ENCODE results near the gene THRB. TPM values are rescaled to one million over a fixed set of nuclear protein-coding genes. Genes with fewer than 3 reads are reported as not detected.

THRB gene
- total RNA-seq, 1 experiment from 2014 or later: 5.8 TPM

- TF ChIP-seq NFE2L1 (CRISPR knock-in tag; IDR thresholded peaks at IDR 0.05) (no peak), NR2C2 (CRISPR knock-in tag; IDR thresholded peaks at IDR 0.05) (no peak)
Measured at GRCh38 chr3:24357635-24358034, 137.0 kb downstream of the THRB start (continued).

- Mint-ChIP-seq H3K27ac (no peak overlapping the region), H3K9me3 (peaks cover 11% of the 10 kb centered on the region), H3K36me3 (no peaks in the 10 kb centered on the region), H3K4me3 (no peak overlapping the region), H3K27me3 (ENCODE audit: low read depth) (no peaks in the 10 kb centered on the region), H3K4me1 (peaks cover 17% of the 10 kb centered on the region)
- ATAC-seq: no peak
- DNase-seq (ENCODE audit: low spot score): no peak
- ChIA-PET CTCF (no interaction called here), POLR2A (no interaction called here)
- TF ChIP-seq PRDM15 (CRISPR knock-in tag; IDR thresholded peaks at IDR 0.05) (no peak), KAT7 (CRISPR knock-in tag; IDR thresholded peaks at IDR 0.05; ENCODE audit: borderline replicate concordance) (no peak), ZBTB43 (CRISPR knock-in tag; IDR thresholded peaks at IDR 0.05) (no peak), USF1 (CRISPR knock-in tag; IDR thresholded peaks at IDR 0.05) (no peak), USF2 (CRISPR knock-in tag; IDR thresholded peaks at IDR 0.05) (no peak), ZNF396 (CRISPR knock-in tag; IDR thresholded peaks at IDR 0.05; ENCODE audit: borderline replicate concordance) (no peak), MXD4 (CRISPR knock-in tag; IDR thresholded peaks at IDR 0.05; ENCODE audit: borderline replicate concordance) (no peak), ATF6 (CRISPR knock-in tag; IDR thresholded peaks at IDR 0.05) (no peak)
- TF ChIP-seq, protein P1, sequence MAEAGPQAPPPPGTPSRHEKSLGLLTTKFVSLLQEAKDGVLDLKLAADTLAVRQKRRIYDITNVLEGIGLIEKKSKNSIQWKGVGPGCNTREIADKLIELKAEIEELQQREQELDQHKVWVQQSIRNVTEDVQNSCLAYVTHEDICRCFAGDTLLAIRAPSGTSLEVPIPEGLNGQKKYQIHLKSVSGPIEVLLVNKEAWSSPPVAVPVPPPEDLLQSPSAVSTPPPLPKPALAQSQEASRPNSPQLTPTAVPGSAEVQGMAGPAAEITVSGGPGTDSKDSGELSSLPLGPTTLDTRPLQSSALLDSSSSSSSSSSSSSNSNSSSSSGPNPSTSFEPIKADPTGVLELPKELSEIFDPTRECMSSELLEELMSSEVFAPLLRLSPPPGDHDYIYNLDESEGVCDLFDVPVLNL (CRISPR knock-in tag; IDR thresholded peaks at IDR 0.05; ENCODE audit: borderline replicate concordance, low read depth): no peak
- TF ChIP-seq, protein P2, sequence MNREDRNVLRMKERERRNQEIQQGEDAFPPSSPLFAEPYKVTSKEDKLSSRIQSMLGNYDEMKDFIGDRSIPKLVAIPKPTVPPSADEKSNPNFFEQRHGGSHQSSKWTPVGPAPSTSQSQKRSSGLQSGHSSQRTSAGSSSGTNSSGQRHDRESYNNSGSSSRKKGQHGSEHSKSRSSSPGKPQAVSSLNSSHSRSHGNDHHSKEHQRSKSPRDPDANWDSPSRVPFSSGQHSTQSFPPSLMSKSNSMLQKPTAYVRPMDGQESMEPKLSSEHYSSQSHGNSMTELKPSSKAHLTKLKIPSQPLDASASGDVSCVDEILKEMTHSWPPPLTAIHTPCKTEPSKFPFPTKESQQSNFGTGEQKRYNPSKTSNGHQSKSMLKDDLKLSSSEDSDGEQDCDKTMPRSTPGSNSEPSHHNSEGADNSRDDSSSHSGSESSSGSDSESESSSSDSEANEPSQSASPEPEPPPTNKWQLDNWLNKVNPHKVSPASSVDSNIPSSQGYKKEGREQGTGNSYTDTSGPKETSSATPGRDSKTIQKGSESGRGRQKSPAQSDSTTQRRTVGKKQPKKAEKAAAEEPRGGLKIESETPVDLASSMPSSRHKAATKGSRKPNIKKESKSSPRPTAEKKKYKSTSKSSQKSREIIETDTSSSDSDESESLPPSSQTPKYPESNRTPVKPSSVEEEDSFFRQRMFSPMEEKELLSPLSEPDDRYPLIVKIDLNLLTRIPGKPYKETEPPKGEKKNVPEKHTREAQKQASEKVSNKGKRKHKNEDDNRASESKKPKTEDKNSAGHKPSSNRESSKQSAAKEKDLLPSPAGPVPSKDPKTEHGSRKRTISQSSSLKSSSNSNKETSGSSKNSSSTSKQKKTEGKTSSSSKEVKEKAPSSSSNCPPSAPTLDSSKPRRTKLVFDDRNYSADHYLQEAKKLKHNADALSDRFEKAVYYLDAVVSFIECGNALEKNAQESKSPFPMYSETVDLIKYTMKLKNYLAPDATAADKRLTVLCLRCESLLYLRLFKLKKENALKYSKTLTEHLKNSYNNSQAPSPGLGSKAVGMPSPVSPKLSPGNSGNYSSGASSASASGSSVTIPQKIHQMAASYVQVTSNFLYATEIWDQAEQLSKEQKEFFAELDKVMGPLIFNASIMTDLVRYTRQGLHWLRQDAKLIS (CRISPR knock-in tag; IDR thresholded peaks at IDR 0.05; ENCODE audit: borderline replicate concordance): no peak
- TF ChIP-seq, protein P3, sequence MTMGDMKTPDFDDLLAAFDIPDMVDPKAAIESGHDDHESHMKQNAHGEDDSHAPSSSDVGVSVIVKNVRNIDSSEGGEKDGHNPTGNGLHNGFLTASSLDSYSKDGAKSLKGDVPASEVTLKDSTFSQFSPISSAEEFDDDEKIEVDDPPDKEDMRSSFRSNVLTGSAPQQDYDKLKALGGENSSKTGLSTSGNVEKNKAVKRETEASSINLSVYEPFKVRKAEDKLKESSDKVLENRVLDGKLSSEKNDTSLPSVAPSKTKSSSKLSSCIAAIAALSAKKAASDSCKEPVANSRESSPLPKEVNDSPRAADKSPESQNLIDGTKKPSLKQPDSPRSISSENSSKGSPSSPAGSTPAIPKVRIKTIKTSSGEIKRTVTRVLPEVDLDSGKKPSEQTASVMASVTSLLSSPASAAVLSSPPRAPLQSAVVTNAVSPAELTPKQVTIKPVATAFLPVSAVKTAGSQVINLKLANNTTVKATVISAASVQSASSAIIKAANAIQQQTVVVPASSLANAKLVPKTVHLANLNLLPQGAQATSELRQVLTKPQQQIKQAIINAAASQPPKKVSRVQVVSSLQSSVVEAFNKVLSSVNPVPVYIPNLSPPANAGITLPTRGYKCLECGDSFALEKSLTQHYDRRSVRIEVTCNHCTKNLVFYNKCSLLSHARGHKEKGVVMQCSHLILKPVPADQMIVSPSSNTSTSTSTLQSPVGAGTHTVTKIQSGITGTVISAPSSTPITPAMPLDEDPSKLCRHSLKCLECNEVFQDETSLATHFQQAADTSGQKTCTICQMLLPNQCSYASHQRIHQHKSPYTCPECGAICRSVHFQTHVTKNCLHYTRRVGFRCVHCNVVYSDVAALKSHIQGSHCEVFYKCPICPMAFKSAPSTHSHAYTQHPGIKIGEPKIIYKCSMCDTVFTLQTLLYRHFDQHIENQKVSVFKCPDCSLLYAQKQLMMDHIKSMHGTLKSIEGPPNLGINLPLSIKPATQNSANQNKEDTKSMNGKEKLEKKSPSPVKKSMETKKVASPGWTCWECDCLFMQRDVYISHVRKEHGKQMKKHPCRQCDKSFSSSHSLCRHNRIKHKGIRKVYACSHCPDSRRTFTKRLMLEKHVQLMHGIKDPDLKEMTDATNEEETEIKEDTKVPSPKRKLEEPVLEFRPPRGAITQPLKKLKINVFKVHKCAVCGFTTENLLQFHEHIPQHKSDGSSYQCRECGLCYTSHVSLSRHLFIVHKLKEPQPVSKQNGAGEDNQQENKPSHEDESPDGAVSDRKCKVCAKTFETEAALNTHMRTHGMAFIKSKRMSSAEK (CRISPR knock-in tag; IDR thresholded peaks at IDR 0.05; ENCODE audit: borderline replicate concordance): no peak
- TF ChIP-seq, protein P4, sequence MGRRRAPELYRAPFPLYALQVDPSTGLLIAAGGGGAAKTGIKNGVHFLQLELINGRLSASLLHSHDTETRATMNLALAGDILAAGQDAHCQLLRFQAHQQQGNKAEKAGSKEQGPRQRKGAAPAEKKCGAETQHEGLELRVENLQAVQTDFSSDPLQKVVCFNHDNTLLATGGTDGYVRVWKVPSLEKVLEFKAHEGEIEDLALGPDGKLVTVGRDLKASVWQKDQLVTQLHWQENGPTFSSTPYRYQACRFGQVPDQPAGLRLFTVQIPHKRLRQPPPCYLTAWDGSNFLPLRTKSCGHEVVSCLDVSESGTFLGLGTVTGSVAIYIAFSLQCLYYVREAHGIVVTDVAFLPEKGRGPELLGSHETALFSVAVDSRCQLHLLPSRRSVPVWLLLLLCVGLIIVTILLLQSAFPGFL (CRISPR knock-in tag; IDR thresholded peaks at IDR 0.05; ENCODE audit: borderline replicate concordance): no peak
Measured at GRCh38 chr3:24355806-24356205, 138.8 kb downstream of the THRB start.
